SU-DHL-6 (cell line): ENCODE results near the gene ERC1.

Source experiments
- CTCF ChIP-seq: fragments of 200-600 bp; sonication (generic); IDR thresholded peaks from one replicate; pipeline ENCODE4 v1.5.1; 2017; ENCODE audit warnings: antibody characterized with exemption, mild to moderate bottlenecking, low read length, moderate library complexity; ENCODE audit not compliant: insufficient read depth, poor library complexity, severe bottlenecking
- EZH2phosphoT487 ChIP-seq: fragments of 200-600 bp; sonication (generic), shearing (Covaris generic); conservative IDR thresholded peaks from 2 replicates; pipeline ENCODE4 v1.6.1; 2018; ENCODE audit warnings: mild to moderate bottlenecking, antibody characterized with exemption, low read length, moderate library complexity, mixed read lengths

- TF ChIP-seq CTCF, result no peak
- TF ChIP-seq EZH2phosphoT487, result no peak
Observed at GRCh38 chr12:1544996-1545700, 554.1 kb downstream of the ERC1 start.
